ENCODE data around the gene GPR160.

The GPR160 gene

DNA sequence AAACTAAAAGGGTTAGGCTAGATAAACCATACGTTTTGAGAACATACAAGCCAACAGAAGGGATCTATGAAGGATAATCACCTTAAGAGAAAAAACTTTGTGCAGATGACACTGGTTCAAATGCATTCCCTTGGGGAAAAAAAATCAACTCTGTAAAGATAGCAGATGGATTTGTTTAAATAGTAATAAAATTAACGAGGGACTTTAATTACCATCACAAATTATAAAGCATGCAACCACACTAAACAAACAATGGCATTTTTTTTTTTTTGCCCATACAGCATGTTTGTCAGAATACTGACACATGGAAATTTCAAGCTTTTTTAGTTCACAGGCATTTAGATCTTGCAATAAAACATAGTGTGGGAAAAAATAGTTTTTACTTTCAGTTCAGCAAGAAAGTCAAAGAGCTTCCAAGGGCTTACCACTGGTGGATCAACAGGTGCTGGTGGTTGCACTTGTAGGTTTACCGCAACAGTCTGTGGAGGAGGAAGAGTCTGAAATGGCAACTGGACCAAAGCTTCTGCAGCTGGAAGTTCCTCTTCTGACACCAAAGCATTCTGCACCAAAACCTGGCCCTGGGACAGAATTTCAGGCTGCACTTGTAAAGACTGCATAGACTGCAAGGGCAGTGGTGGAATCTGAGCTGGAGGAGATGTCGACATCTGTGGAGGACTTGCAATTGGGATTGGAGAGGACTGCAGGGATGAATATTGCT, 90.6 kb downstream of the GPR160 start:
- no peak for DNase-seq

DNA sequence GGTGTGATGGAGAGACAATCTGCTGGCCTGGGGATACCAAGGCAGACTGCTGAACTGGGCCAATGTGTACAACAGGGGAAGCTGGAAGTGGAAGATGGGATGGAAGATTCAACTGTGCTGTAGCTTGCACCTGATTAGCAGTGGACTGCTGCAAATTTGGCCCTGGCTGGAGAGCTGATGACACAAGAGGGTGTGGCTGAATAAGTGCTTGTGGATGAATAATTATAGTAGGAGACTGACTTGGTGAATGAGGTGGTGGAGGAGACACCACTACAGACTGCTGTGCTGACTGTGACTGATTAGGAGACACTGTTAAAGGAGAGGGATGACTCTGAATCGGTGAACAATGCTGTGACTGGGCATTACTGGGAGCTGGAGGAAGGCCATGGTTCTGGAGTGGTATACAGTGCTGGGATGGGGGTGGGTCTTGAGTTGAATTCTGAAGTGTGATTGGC, 91.2 kb downstream of the GPR160 start:
- no peak for DNase-seq

GRCh38 chr3:170130532-170130931, 92.7 kb downstream of the GPR160 start:
- no peak for DNase-seq

DNA sequence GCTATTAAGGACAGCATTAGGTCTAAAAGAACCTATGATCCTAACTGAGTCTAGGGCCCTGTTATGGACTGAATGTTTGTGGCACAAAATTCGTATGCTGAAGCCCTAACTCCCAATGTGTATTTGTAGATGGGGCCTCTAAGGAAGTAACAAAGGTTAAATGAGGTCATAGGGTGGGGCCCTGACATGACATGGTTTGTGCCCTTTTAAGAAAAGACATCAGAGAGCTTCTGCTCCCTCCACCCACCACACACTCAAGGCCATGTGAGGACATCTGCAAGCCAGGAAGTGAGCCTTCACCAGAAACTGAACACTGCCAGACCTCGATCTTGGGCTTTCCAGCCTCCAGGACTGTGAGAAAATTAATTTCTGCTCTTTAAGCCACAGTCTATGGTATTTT, 94.5 kb downstream of the GPR160 start:
- no peak for DNase-seq

All from activated CD4-positive, alpha-beta T cell treated with anti-CD3 and anti-CD28 coated beads, Interleukin-2, amount 50 U/mL, for 1 hour (primary cell).